HL-60 (cell line): ENCODE results near the gene BBS12.

ENCODE experiments used
- GABPA ChIP-seq: IDR thresholded peaks from 2 replicates; pipeline ENCODE4 v1.6.1; 2012; ENCODE audit warnings: low read depth
- POLR2AphosphoS5 ChIP-seq: IDR thresholded peaks from 2 replicates; pipeline ENCODE4 v1.6.1; 2012; ENCODE audit warnings: low read depth
- TF ChIP-seq, protein P1 (sequence below): IDR thresholded peaks from one replicate; pipeline ENCODE4 v1.5.1; 2011; ENCODE audit warnings: low read length, control low read depth, inconsistent platforms; ENCODE audit not compliant: insufficient read depth
- TF ChIP-seq, protein P2 (sequence below): IDR thresholded peaks from 2 replicates; pipeline ENCODE4 v1.6.1; 2012; ENCODE audit warnings: low read depth; ENCODE audit not compliant: insufficient replicate concordance

DNA sequence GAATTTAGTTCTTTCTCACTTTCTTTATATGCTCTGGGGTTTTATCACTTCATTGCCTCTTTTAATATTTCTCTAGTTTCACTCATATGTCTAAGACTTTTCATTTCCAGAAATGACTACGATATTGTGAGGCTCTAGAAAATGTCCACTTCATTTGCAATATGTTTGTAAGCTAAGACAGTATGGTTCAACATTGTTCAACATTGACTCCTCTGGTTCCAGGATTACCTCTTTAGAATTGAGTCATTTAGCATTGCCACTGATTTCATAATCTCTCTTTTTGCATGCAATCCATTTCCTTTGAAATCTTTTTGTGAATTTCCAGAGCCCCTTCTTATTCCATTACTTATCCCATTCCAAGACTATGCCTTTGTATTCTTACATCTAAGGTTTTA, 32.3 kb downstream of the BBS12 start:
- TF ChIP-seq, protein P1, sequence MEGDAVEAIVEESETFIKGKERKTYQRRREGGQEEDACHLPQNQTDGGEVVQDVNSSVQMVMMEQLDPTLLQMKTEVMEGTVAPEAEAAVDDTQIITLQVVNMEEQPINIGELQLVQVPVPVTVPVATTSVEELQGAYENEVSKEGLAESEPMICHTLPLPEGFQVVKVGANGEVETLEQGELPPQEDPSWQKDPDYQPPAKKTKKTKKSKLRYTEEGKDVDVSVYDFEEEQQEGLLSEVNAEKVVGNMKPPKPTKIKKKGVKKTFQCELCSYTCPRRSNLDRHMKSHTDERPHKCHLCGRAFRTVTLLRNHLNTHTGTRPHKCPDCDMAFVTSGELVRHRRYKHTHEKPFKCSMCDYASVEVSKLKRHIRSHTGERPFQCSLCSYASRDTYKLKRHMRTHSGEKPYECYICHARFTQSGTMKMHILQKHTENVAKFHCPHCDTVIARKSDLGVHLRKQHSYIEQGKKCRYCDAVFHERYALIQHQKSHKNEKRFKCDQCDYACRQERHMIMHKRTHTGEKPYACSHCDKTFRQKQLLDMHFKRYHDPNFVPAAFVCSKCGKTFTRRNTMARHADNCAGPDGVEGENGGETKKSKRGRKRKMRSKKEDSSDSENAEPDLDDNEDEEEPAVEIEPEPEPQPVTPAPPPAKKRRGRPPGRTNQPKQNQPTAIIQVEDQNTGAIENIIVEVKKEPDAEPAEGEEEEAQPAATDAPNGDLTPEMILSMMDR = no peak
- TF ChIP-seq POLR2AphosphoS5 (no peak), GABPA (no peak)
- TF ChIP-seq, protein P2, sequence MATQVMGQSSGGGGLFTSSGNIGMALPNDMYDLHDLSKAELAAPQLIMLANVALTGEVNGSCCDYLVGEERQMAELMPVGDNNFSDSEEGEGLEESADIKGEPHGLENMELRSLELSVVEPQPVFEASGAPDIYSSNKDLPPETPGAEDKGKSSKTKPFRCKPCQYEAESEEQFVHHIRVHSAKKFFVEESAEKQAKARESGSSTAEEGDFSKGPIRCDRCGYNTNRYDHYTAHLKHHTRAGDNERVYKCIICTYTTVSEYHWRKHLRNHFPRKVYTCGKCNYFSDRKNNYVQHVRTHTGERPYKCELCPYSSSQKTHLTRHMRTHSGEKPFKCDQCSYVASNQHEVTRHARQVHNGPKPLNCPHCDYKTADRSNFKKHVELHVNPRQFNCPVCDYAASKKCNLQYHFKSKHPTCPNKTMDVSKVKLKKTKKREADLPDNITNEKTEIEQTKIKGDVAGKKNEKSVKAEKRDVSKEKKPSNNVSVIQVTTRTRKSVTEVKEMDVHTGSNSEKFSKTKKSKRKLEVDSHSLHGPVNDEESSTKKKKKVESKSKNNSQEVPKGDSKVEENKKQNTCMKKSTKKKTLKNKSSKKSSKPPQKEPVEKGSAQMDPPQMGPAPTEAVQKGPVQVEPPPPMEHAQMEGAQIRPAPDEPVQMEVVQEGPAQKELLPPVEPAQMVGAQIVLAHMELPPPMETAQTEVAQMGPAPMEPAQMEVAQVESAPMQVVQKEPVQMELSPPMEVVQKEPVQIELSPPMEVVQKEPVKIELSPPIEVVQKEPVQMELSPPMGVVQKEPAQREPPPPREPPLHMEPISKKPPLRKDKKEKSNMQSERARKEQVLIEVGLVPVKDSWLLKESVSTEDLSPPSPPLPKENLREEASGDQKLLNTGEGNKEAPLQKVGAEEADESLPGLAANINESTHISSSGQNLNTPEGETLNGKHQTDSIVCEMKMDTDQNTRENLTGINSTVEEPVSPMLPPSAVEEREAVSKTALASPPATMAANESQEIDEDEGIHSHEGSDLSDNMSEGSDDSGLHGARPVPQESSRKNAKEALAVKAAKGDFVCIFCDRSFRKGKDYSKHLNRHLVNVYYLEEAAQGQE = no peak
